Inferior parietal cortex (tissue), 1 donor: ENCODE measurements around the gene CUX1.
A peak's percentile ranks its signal among the peaks of the same experiment; 100 is the strongest.

Experiments
- DNase-seq: peaks from one replicate; pipeline ENCODE4 v3.0.0-alpha.2; 2016; ENCODE audit errors: extremely low spot score

Gene CUX1

DNA sequence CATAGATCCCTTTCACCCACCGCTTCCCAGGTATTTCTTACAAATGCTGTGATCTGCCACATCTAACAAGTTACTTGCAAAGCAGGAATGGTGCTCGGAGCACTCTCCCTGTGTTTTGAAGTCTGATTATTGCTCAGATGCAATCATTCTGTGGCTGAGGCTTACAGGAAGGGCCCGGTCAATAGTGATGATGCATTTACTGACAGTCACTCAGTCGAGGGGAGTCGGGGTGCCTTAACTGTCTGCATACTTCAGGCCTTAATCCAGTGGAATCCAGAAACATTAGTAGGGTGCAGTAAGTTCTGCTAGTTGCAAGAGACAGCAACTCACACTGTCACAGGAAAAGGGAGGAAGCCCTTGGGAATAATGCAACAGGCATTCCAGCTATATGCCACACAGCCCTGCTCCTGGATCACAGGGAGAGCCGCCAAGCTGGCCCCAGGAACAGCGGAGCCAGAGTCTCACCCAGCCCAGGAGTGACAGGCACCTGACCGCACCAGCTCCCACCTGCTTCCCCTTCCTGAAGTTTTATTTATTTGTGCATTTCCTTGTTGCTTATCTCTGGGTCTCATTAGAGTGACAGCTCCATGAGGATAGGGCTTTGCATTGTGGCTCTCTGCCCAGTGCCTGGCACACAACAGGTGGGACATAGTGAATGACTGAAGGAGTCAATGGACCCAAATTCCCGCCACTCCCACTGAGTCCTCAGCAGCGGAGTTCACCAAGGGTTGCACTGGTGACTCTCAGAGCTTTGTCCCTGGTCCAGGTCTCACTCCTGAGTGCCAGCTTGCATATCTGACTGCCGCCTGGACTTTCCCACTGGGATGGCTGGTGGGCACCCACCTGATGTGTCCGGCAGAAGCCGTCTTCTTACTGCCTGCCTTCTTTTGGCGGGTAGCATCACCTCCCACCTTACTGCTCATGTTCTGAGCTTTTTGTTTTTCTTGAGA is 256.8 kb downstream of the CUX1 start:
- DNase-seq, result no peak

DNA sequence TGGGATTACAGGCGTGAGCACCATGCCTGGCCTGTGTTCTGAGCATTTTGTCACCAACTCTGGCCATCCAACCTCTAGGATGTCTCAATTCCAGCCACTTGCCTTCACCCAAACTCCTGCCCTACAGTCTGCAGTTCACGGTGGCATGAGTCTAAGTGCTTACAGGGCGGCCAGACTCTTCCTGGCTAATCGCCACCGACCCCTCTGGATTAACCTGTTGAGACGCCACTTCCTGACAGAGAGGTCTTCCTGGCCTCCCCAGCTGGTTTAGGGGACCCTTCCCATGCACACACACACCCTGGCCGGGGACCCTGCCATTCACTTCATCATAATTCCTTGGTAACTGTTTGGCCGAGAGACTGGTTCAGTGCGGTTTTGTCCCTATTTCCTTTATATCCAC is 257.7 kb downstream of the CUX1 start:
- no peak for DNase-seq

DNA sequence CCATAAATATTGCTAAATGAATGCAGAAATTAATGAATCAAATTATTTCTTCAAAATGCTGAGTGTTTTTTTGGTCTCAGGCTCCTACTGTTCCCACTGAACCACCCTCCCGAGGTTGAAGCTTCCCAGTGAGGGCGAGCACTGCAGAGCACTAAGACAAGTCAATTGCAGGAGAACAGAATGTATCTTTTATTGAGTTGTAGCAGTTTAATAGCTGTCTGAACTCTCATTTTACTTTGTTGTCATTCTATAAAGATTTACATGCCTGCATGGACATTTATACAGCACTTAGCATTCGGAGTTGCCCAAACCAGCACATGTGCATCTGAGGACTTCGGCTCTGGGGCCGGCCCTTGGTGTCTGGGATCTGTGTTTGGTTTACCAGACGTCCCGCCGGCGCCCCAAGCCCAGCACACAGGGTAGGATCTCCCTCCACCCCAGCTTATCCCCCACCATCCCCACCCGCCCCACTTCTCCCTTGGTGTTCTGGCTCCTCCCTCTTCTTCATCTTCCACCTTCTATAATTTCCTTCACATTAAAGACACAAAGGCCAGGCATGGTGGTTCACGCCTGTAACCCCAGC is 258.2 kb downstream of the CUX1 start:
- no peak for DNase-seq

DNA sequence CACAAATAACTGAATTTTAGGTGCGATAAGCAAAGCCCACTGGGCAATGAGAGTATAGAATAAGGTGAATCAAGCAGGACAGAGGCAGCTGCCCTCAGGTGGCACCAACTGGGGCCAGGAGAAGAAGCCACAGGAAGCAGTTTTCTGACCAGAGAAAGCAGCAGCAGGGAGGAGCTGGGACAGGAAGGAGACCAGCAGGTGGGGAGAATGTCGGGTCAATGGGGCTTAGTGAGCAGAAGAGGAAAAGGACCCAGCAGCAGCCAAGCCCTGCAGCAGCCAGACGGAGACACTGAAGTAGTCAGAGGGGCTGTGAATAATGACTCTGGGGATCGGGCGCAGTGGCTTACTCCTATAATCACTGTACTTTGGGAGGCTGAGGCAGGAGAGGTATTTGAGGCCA is 259.7 kb downstream of the CUX1 start:
- no peak for DNase-seq

DNA sequence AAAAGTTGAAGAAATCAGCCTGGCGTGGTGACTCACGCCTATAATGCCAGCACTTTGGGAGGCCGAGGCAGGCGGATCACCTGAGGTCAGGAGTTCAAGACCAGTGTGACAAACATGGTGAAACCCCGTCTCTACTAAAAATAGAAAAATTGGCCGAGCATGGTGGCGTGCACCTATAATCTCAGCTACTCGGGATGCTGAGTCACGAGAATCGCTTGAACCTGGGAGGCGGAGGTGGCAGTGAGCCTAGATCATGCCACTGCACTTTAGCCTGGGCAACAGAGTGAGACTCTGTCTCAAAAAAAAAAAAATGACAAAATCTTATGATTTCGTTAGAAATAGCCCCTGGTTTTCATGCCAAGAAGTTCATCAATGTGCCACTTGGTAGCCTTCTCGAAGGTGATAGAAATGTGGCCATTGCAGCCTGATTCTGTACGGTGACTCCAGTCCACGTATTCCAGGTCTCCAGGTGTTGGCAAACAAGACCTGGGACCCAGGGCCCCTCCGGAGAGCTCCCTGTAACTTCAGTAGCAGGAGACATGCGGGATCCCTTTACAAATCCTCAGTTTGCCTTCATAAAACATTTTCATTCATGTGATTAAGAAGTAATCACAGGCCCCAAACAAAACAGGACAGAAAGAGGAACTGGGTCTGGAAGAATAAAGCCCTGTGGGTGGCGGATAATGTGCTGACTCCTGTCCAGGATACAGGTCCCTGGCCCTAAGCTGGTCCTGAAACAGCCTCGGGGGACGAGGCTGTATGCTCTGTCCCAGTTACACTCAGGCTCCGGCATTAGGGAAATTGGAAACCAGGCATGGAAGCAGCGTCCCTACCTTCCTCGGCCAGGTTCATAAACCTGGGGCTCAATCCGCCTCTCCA is 262.0 kb downstream of the CUX1 start:
- DNase-seq, result no peak

DNA sequence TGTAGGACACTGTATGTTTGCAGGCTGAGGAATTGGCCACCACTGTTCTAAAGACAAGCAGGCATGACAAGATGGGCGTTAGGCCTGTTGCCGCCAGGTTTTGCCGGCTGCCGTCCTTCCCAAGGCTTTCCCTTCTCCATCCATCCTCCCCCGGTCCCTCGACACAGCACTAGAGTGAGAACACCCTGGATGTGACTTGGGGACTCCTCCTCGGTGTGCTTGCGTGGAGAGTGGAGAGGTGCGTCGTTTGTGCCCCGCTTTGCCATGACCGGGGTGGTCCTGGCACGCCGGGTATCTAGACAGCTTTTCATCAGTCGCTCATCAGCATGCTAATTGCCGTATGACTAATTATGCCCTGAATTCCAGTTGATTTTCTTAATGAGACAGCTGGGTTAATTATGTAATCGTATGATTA is 262.6 kb downstream of the CUX1 start:
- peak; percentile 42 for DNase-seq

DNA sequence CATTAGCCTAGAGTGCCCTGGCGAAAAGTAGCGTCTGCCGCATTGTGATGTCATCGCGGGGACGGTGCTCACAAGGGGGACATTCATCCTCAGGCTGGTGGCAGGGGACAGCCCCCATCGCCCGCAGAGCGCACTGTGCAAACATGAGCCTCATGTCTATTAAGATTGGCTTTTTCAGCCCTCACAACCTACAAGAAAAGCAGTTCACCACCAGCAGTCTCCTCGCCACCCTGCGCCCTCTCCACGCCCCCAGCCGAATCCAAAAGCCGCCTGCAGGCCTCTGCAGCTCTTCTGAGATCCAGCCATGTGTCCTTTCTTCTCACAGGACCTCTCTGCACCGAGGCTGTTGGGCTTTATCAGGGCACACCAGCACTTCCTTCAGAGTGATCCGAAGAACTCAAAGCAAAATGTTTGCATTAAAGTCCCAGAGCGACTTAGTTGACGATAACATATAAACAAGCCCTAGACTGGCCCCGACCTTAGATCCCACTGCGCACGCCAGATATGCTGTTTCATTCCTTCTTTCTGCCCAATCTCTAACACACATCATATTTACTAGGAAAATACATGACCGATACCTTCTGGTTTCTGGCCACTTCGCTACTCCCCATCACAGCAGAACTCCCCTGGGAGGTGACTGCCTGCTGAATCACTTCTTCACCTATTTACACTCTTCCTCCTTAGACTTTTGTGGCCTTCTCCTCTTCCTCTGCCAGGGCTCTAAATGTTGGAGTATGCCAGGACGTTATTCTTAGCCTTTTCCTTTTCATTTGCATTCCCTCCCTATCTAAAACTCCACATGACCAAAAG is 263.2 kb downstream of the CUX1 start:
- DNase-seq, result peak; percentile 65

DNA sequence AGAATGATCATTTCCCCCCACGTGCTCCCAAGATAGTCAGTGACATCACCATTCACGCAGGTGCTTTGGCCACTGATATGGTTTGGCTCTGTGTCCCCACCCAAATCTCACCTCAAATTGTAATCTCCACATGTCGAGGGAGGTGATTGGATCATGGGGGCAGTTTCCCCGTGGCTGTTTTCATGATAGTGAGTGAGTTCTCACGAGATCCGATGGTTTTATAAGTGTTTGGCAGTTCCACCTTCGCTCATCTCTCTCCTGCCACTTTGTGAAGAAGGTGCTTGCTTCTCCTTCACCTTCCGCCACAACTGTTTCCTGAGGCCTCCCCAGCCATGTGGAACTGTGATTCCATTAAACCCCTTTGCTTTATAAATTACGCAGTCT is 263.8 kb downstream of the CUX1 start:
- no peak for DNase-seq

DNA sequence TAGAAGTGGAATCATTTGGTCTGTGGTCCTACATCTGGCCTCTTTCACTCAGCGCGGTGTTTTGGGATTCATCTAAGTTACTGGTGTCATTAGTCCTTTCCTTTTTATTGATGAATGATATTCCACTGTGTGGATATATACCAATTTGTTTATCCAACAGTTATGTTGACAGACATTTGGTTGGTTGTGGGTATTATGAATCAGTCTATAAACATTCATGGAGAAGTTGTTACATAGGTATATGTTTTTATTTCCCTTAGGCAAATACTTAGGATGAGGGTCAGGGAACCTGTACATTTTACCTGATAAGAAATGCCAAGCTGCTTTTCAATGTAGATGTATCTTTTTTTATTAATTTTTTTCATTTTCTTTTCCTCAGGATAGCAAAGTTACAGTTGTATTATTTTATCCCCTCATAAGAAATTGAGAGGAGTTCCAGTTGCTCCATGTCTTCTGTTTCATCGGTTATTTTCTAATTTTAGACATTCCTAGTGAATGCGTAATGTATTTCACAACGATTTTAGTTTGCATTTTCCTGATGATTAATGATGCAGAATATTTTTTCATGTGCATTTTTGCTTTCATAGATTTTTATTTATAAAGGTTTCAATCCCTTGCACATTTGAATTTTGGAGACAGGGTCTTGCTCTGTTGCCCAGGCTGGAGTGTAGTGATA is 265.4 kb downstream of the CUX1 start:
- no peak for DNase-seq

DNA sequence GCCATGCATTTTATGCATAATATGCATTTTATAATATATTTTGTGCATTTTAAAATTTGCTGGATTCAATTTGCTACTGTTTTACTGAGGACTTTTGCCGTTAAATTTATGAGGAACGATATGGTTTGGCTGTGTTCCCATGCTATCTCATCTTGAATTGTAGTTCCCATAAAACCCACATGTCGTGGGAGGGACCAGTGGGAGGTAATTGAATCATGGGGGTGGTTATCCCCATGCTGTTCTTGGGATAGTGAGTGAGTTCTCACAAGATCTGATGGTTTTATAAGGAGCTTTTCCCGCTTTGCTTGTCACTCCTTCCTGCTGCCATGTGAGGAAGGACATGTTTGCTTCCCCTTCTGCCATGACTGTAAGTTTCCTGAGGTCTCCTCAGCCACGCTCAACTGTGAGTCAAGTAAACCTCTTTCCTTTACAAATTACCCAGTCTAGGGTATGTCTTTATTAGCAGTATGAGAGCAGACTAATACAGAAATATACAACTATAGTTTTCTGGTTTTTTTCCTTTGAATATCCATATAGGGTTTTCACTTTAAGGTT is 267.9 kb downstream of the CUX1 start:
- DNase-seq, result no peak

DNA sequence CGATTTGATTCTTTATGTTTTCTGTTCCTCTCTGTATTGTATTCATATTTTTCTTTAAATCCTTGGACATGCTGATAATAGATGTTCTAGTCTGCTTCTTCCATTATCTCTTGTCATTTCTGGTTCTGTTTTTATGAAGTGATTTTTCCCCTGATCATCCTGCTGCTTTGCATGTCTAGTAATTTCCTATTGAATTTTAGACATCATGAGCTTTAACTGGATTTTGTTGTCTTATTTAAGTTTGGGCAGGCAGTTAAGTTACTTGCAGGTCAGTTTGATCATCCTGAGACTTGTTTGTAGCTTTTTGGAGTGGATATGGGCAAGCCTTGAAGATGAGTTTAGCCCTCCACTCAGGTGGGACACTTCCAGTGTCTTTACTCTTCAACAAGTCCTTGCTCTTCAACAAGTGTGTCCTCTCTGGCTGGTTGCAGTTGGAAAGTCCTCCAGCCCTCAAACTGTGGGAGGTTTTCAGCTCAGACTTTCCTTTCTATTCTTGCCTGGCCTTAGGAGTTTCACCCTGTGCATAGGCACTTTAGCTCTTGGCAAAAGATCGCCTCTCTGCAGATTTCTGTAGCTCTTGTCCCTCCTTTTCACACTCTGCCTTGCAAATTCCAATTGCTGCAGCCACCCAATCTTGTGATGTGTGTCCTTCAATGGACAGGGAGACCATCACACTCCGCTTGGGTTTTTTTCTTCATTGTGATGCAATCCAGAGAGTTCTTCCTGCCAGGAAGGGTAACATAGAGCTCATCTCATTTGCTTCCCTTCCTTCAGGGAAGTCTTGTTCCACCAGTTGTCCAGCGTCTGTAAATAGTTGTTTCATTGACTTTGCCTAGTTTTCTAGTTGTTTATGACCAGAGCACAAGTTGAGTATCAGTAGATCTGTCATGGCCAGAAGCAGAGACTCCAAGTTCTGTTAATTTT is 272.0 kb downstream of the CUX1 start:
- DNase-seq, result no peak

DNA sequence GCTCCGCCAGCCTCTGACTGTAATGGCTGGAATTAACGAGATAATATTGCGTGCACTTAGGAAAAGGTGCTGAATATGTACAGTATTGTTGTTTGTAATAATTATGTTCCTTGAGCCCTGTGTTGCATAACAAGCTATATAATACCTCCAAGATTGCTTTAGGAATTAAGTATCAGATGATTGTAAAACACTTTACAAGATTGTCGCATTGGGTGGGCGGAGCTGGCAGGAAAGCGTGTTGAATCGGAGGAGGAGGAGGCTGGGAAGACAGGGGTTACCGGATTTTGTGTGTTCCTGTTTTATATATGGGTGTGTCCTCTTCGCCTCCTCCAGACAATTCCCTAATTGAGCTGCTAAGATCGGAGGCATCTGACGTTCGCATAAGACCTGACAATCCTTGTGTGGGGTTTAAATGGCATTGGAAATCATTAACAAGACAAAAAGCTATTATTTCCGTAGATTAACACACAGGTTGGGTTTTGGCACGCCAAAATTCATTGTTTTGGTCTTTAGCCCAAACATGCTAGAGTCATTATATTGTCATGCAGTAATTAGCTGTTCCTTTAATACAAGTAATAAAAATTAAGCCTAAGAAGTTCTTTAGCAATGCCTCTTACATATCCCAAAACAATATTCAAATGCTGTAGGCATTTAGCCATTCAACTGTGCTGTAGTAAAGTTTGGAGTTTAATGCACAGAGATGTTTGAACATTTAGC is 276.3 kb downstream of the CUX1 start:
- no peak for DNase-seq

DNA sequence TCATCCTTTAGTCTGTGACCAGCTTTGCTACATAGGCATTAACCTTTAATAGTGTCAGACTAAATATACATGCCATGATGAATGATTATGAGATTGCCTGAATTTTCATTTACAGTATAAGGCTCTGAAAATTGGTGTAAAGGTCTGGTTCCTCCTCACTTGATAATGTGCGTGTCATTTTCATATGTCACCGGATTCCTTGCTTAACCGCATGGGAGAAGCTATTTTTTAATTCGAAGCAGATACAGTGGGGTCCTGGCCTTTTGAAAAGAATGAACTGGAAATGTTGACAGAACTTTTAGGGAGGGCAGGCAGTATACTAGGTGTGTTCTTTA is 276.9 kb downstream of the CUX1 start:
- DNase-seq, result no peak

DNA sequence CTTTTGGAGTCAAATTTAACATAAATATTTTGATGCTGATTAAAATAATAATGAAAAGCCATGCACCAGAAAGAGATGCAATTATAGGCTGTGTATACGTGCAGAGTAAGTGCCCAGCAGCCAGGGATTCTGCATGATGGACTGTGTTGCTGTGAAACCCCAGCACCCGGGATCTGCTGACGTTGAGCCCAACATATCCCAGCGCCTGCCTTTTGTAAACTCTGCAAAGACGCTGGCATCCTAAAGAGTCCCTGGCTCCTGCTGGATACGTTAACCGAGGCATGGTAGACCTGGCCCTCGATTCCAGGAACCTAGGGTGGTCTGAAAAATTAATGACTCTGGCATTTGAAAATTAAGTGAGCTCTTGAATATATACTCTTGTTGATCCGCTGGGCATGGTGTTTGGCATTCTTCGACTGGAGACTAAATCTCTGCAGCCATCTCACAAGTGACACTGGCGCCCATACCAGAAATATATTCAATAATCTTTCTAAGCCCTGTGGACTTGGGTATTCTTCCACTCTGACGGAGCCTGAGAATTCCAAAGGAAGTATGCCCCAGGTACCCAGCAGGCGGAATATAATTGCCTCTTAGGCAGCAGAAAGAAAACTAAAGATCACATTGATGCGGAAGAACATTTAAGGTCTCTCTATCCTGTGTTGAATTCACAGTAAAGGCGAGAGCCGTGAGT is 278.0 kb downstream of the CUX1 start:
- DNase-seq, result no peak

DNA sequence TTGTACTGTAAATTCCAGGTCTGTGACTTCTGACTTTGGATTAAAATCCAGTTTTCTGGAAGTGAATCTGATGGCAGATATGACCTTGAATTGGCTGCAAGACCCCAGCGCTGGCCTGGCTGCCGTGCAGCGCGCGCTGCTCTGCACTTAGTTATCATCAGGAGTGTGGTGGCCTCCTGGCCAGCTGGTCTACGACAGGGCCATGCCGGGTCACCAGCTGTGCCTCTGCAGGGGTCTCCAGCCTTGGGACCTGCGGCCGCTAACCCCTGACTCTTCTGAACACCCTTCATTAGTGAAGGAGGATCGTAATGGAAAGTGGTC is 278.5 kb downstream of the CUX1 start:
- DNase-seq, result no peak

DNA sequence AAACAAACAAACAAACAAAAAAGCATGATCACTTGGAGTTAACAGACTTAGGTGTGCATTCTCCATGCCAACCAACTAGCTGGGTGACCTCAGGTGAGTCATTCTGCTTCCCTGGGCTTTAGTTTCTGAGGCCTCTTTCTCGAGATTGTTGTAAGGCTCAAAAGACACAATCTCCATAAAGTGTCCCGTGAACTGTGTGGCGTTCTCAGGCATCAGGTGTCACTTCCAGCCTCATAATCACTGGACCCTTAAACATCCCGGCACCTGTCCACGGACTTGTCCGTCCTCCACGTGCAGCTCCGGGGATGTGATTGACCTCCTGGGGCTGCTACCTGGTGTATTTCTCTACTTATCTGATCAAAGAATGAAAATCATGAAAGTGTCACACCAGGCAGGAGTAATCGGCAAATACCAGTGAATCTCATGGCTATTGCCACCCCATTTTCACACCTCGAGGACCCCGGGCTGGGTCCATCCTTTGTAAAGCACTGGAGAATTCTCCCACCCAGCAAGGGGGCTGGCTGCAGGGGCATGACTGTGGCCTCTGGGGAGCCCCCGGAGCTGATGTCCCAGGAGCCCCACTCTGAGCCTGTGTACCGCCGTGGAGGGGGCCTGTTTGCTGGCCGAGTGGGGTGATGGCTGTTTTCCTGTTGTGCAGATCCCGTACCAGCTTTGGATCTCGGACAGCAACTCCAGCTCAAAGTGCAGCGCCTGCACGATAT is 279.4 kb downstream of the CUX1 start:
- DNase-seq, result no peak

DNA sequence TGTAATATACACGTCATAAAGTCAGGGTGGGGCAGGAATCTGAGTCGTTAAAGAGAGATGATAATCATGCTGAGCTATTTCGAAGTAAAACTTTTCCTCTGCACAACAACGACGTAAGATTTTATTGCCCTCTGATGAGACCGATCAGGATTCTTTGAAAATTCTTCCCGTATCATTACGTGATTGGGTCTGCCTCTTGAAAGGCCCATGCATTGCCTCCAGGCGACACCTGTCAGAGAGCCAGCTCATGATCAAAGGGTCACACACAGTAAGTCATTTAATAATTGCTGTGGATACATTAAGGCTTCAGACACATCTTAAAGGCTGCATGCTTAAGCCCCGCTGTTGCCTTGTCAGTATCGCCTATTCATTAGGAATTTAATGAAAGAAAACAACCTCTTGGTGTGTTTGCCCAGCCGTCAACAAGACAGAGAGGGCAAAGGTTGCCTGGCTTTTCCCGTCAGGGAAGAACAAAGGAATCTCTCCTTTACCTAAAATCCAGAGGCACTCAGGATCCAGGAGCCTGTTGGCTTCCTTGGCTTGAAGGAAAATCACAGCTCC is 280.3 kb downstream of the CUX1 start:
- DNase-seq, result no peak

DNA sequence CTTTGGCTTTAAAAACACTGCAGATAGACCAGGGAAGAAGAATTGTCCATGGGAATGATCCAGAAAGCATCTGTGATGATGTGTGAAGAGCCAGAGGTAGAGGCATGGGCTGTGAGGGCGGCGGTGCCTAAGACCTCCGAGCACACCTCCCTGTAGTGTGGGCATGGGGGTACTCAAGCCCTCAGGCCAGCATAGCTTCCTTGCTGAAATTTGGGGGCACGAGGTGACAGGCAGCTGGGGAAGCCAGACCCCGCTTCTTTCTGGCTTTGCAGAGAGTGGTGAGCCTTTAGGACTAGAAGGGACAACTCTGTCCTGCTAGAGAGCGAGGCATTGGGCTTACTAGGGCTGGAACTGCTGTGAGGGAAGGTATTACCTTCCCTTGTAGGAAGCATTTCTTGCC is 281.6 kb downstream of the CUX1 start:
- no peak for DNase-seq
